Tongue (tissue), 2 donors: ENCODE measurements around the gene HRK. TPM values are rescaled to one million over a fixed set of nuclear protein-coding genes. Genes with fewer than 3 reads are reported as not detected.
A peak's percentile ranks its signal among the peaks of the same experiment; 100 is the strongest.
"Not testable (repeated sequence)": the region's sequence is repeated elsewhere in the genome, so short reads cannot be mapped to it uniquely, and the experiment has no call there.

Source experiments
- DNase-seq: peaks from one replicate; pipeline ENCODE4 v3.0.0-alpha.2; 2015
- total RNA-seq: library from RNA; depleted of rRNA; stranded (reverse); fragments of >200 nt; gene quantifications from one replicate; pipeline ENCODE4 v1.2.3, GENCODE V29; 2014

The HRK gene
- total RNA-seq, 1 donor from 2014 or later: 0.21 TPM

DNA sequence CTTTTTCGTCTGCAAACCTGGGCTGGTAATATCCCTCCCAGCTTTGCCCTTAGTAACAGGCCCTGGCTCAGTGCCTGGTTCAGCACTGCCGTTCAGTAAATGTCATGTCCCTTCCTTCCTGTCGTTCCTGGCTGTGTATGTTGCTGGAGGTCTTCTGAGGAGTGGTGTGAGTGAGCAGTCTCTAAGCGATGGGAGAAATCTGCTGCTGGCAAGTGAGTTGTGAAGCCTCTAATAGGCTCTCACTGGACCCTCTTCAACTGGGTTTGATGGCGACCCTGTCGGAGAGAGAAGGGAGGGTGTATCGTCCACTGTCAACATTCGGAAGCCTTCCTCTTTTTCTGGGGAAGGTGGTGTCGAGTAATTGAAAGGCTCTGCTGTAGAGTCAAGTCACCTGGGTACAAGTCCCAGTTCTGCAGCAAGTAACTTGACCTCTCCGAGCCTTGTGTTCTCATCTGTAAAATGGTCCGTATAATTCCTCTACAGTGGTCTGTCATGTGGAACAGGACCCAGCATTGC, 62.8 kb downstream of the HRK start:
- DNase-seq: peak; percentile 38

DNA sequence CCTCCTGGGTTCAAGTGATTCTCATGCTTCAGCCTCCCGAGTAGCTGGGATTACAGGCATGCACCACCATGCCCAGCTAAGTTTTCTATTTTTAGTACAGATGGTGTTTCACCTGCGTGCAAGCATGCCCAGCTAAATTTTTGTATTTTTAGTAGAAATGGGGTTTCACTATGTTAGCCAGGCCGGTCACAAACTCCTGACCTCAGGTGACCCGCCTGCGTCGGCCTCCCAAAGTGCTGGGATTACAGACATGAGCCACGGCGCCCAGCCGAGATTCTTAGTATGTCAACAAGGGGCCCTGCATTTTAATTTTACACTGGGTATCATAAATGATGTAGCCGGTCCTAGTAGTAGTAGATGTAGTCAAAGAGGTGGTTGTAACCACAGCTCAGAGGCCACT, 66.5 kb downstream of the HRK start:
- not testable (repeated sequence) for DNase-seq

- no peak for DNase-seq
Measured at GRCh38 chr12:116813271-116814041, 67.8 kb downstream of the HRK start.

DNA sequence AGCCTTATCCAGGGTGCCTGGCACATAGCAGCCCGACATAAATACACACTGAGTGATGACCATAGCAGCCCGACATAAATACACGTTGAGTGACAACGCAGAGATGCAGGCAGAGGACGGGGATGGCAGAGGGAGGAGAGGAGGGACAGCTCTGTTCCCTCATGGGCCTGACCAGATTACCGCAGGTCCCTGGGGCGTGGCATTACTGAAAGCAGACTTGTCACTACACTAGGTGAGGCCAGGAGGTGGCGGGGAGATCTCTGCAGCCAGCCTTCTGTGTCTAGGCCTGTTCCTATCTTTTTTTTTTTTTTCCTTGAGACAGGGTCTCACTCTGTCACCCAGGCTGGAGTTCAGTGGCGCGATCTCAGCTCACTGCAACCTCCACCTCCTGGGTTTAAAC, 69.0 kb downstream of the HRK start:
- DNase-seq: no peak

- no peak for DNase-seq
Measured at GRCh38 chr12:116808113-116809105, 72.8 kb downstream of the HRK start.

DNA sequence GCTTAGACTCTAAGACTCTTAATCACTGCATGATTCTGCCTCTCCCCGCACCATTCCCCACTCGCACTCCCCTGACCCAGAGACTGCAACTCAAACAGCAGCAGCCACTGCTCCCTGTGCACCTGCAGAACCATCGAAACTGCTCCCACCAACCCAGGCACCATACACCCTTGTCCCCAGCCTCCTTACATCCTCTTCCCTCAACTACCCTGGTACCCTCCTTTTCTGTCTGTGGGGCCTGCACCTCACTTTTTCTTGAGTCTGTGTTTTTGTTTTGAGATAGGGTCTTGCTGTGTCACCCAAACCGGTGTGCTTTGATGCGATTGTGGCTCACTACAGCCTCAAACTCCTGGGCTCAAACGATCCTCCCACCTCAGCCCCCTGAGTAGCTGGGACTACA, 73.7 kb downstream of the HRK start:
- DNase-seq: no peak

DNA sequence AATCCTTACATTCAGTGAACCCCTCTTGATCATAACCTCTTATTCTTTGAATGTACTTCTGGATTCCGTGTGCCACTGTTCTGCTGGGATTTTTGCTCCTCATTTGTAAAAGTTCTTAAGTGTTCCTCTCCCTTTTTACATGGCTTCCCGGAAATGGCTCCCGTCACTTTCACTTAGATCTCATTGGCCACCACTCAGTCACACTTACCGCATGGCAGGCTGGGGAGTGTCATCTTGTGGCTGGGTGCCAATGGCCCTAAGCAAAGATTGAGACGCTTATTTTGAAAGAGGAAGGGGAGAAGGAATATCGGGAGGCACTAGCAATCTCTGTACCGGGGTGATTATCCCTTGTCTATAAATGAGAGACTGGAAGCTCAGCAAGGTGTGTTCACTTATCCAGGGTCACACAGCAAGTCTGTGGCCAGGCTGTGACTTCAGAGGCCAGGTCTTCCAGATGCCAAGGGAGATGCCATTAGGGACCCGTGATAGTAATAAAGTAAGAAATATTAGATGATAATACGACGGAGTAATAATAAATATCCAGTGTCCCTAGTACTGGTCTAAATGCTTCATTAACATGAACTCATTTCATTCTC, 74.3 kb downstream of the HRK start:
- DNase-seq: no peak

Other genes with a start within 250 kb of the HRK start
- gene SPRING1, start 143.4 kb downstream of the HRK start, total RNA-seq: 14.7 TPM
- gene RNFT2, start 143.1 kb downstream of the HRK start, total RNA-seq: 1.0 TPM
- gene FBXW8, start 29.5 kb upstream of the HRK start, total RNA-seq: 14.5 TPM
- 14.5 TPM for gene TESC, start 218.0 kb upstream of the HRK start, total RNA-seq